HUES48 (cell line): ENCODE measurements around the gene CSE1L.

Source experiments
- H3K27ac ChIP-seq: one replicate; pipeline ENCODE4 v1.7.0; 2013; ENCODE audit warnings: low read depth, low read length, inconsistent platforms
- H3K27me3 ChIP-seq: 2 replicates; pipeline ENCODE4 v1.6.1; 2013; ENCODE audit warnings: mild to moderate bottlenecking, low read length; ENCODE audit not compliant: control insufficient read depth, insufficient read depth
- H3K36me3 ChIP-seq: 2 replicates; pipeline ENCODE4 v1.6.1; 2013; ENCODE audit warnings: low read length; ENCODE audit not compliant: control insufficient read depth, insufficient read depth
- H3K4me1 ChIP-seq: 2 replicates; pipeline ENCODE4 v1.6.1; 2013; ENCODE audit warnings: mild to moderate bottlenecking, low read length; ENCODE audit not compliant: control insufficient read depth, insufficient read depth
- H3K4me3 ChIP-seq: 2 replicates; pipeline ENCODE4 v1.5.1; 2013; ENCODE audit warnings: mild to moderate bottlenecking, low read depth, low read length
- H3K9ac ChIP-seq: 2 replicates; pipeline ENCODE4 v1.6.1; 2013; ENCODE audit warnings: mild to moderate bottlenecking, low read depth, low read length, moderate library complexity
- H3K9me3 ChIP-seq: 2 replicates; pipeline ENCODE4 v1.6.1; 2013; ENCODE audit warnings: low read length; ENCODE audit not compliant: control insufficient read depth, insufficient read depth

CSE1L gene

DNA sequence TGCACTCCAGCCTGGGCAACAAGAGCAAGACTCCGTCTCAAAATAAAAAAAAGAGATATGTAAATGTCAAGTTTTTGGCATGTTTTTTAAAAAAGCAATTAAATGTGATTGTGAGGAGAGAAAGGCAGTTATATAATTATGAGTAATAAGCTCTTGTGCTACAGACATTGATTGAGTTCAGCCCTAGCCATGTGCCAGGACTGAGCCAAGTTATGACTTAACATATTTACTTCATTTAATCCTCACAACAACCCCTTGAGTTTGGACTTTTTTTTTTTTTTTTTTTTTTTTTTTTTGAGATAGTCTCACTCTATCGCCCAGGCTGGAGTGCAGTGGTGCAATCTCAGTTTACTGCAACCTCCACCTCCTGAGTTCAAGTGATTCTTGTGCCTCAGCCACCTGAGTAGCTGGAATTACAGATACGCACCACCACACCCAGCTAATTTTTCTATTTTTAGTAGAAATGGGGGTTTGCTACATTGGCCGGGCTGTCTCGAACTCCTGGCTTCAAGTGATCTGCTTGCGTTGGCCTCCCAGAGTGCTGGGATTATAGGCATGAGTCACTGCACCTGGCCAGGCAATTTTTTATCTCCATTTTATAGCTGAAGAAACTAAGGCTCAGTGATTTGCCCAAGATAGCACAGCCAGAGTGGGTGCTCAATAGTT is 15.0 kb upstream of the CSE1L start:
- no peaks in the 10 kb centered on the region for H3K9me3 ChIP-seq
- H3K27ac ChIP-seq = no peak overlapping the region
- H3K4me3 ChIP-seq = no peak overlapping the region
- H3K4me1 ChIP-seq = peaks cover 5% of the 10 kb centered on the region; the same call in 1 of the 2 replicates
- H3K9ac ChIP-seq = no peak overlapping the region
- peaks cover 62% of the 10 kb centered on the region for H3K36me3 ChIP-seq
- H3K27me3 ChIP-seq = no peaks in the 10 kb centered on the region

DNA sequence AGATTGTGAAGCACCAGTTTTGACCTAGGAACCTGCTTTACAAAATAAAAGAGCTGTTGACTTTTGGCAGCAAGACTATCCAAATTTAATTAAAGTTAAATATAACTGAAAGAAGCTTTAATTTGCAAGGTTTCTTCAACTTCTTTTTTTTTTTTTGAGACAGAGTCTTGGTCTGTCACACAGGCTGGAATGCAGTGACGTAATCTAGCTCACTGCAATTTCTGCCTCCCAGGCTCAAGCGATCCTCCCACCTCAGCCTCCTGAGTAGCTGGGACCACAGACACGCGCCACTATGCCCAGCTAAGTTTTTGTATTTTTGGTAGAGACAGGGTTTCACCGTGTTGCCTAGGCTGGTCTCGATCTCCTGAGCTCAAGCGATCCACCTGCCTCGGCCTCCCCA is 13.7 kb upstream of the CSE1L start:
- no peaks in the 10 kb centered on the region for H3K27me3 ChIP-seq
- H3K4me1 ChIP-seq = peaks cover 7% of the 10 kb centered on the region; the same call in 1 of the 2 replicates
- no peak overlapping the region for H3K9ac ChIP-seq
- no peak overlapping the region for H3K27ac ChIP-seq
- H3K36me3 ChIP-seq = peaks cover 57% of the 10 kb centered on the region
- no peak overlapping the region for H3K4me3 ChIP-seq
- H3K9me3 ChIP-seq = no peaks in the 10 kb centered on the region

DNA sequence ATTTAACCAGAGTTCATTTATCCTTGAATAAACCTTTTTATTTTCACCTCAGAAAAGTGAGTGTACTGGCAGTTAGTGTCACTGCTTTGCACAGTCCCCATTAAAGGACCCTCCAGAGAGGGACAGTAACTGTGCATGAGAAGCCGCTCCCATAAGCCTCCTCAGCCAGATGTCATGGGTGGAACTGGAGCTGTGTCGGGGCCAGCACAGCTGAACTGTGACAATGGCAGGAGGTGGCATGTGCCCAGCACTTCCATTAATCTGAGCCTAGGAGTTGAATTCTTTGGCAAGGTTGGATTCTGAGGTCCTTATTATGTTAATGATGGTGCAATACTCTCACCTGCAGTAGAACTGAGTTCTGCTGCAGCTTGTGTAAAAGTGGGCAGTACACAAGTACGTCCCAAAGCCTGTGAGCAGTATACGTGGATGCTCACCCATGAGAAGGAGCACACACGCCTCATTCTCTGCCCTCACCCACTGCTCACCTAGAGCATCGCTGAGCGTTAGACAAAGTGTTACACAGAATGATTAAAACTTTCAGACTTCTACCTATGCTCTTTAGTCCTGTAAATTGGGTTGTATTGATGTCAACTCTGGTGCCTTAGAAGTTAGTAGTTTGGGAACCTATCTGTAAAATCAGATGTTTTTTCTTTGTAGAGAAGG is 11.9 kb upstream of the CSE1L start:
- Histone ChIP-seq H3K4me3 (no peak overlapping the region), H3K27me3 (no peaks in the 10 kb centered on the region), H3K9ac (no peak overlapping the region), H3K9me3 (no peaks in the 10 kb centered on the region), H3K36me3 (peaks cover 45% of the 10 kb centered on the region), H3K4me1 (peaks cover 7% of the 10 kb centered on the region; the same call in 1 of the 2 replicates), H3K27ac (no peak overlapping the region)

DNA sequence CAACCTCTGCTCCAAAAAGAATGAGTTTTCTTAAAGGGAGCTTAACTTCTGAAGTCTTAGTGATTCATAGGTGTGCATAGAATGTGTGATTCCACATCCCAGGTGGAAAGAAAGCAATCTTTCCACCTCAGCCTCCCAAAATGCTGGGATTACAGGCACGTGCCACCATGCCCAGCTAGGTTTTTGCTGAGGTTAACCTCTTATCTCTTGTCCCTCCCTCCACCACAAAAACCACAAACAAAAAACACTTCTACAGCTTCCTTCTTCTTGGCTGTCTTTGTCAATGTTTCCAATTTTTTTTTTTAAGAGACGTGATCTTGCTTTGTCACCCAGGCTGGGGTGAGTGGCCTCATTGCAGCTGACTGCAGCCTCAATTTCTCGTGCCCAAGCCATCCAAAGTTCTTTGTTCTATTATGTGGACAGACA is 8.1 kb upstream of the CSE1L start:
- Histone ChIP-seq H3K36me3 (peaks cover 19% of the 10 kb centered on the region), H3K27ac (no peak overlapping the region), H3K4me1 (peaks cover 7% of the 10 kb centered on the region; the same call in 1 of the 2 replicates)

DNA sequence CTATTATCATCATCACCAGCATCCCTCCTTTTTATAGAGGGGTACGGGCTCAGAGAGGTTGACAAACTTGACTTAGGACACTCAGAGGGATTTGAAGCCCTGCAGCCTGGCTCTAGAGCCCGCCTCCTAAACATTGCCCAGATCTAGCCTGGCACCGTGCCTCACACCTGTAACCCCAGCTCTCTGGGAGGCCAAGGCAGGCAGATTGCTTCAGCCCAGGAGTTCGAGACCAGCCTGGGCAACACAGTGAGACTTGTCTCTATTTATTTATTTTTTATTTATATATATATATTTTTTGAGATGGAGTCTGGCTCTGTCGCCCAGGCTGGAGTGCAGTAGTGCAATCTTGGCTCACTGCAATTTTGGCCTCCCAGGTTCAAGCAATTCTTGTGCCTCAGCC is 6.3 kb upstream of the CSE1L start:
- Histone ChIP-seq H3K36me3 (peaks cover 3% of the 10 kb centered on the region), H3K9ac (no peak overlapping the region), H3K9me3 (no peaks in the 10 kb centered on the region), H3K27ac (no peak overlapping the region), H3K4me1 (peaks cover 7% of the 10 kb centered on the region; the same call in 1 of the 2 replicates), H3K27me3 (no peaks in the 10 kb centered on the region), H3K4me3 (no peak overlapping the region)

More for the DNA sequence above, 8.1 kb upstream of the CSE1L start:
- H3K9ac ChIP-seq = no peak overlapping the region
- H3K4me3 ChIP-seq = no peak overlapping the region
- no peaks in the 10 kb centered on the region for H3K9me3 ChIP-seq
- H3K27me3 ChIP-seq = no peaks in the 10 kb centered on the region

DNA sequence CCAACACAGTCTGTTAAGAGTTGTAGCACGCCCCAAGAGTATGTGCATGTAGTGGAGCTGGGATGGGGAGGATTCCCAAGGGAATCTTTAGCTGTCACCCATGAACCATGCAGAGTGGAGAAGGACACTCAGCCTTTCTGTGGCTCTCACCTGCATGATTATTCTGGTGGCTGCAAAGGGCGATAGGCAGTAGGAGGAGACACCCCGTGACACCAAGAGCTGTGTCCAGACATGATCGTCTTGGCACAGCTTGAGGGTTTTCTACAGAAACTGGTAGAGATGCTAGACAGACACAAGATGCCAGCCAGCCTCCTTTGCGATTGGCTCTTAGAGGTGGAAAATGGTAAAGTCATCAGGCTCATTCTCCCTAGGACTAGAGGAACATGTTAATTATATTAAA is 3.1 kb upstream of the CSE1L start:
- no peak overlapping the region for H3K4me3 ChIP-seq

DNA sequence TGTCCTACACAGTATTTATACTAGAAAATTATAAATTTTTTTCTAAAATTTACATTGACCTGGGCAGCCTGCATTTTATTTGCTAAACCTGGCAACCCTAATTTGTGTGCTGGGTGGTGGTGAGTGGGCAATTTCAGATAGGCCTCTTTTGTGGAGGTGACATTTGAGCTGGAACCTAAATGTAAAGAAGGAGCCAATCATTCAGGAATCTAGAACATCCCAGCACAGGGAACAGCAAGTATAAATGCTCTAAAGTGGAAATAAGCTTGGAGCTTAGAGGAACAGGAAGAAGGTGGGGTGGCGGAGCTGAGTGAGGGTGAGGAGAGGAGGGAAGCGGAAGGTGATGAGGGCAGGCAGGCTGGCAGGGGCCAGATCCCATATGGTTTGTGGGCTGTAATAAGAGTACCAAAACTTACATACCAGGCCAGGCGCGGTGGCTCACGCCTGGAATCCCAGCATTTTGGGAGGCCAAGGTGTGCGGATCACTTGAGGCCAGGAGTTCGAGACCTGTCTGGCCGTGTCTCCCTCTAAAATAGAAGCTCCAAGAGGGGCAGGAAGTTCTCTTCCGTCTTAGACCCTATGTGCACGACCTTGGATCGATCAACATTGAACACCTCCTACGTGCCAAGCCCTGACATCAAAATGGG is 549 bp upstream of the CSE1L start:
- H3K4me1 ChIP-seq = peaks cover 20% of the 10 kb centered on the region
- peak overlapping the region; percentile 99 for H3K4me3 ChIP-seq
- peak overlapping the region; percentile 52 for H3K9ac ChIP-seq
- no peaks in the 10 kb centered on the region for H3K27me3 ChIP-seq
- H3K9me3 ChIP-seq = no peaks in the 10 kb centered on the region
- peak overlapping the region; percentile 89 for H3K27ac ChIP-seq
- H3K36me3 ChIP-seq = peaks cover 19% of the 10 kb centered on the region

More for the DNA sequence above, 3.1 kb upstream of the CSE1L start:
- H3K9me3 ChIP-seq = no peaks in the 10 kb centered on the region
- H3K27me3 ChIP-seq = no peaks in the 10 kb centered on the region
- H3K36me3 ChIP-seq = 0 out of 2 replicates have a peak, but pooled peaks cover under 1% of the 10 kb centered on the region
- peaks cover 11% of the 10 kb centered on the region for H3K4me1 ChIP-seq
- no peak overlapping the region for H3K27ac ChIP-seq
- no peak overlapping the region for H3K9ac ChIP-seq

DNA sequence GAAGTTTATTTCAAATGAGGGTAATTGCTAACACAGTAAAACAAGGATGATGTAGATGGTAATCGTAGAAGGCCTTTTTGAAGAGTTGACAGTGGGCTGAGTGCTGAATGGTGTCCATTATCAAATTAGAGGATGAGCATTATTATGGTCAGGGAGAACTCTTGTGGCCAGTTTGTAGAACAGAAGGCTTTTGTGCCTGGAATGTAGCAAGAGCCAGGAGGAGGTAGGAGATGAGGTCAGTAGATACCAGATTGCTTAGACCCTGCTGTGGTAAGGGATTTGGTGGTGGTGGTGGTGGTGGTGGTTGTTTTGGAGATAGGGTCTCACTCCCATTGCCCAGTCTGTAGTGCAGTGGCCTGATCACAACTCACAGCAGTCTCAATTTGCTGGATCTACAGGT is 6.2 kb downstream of the CSE1L start:
- Histone ChIP-seq H3K36me3 (peaks cover 48% of the 10 kb centered on the region), H3K27ac (no peak overlapping the region), H3K4me1 (peaks cover 23% of the 10 kb centered on the region), H3K9ac (no peak overlapping the region), H3K9me3 (no peaks in the 10 kb centered on the region), H3K4me3 (no peak overlapping the region), H3K27me3 (no peaks in the 10 kb centered on the region)

DNA sequence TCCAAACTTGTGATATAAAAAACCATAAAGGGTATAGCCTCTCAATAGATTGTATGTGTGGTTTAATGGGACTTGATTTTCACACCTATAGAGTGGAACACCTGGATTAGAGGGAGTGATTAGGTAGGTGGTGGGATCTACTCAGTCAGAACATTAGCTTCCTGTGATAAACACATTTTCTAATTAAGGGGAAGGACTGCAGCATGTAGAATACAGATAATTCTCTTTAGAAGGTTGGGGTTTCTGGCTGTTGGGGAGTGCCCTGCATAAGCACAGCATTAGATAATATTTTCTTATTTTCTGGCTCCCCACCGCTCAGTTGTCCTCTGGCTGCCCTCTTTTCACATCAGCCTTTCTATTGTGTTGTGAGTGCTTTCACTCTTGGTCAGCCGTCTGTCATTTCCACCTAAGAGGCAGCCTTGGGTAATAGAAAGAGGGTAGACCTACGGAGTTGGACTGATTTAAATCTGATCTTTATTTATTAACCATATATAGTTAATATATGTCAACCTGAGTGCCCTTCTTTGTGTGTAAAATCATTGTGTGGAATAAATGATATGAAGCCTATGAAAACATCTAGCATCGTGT is 8.0 kb downstream of the CSE1L start:
- no peaks in the 10 kb centered on the region for H3K27me3 ChIP-seq
- H3K27ac ChIP-seq = no peak overlapping the region
- peaks cover 10% of the 10 kb centered on the region for H3K4me1 ChIP-seq
- H3K9ac ChIP-seq = no peak overlapping the region
- no peak overlapping the region for H3K4me3 ChIP-seq
- no peaks in the 10 kb centered on the region for H3K9me3 ChIP-seq
- peaks cover 53% of the 10 kb centered on the region for H3K36me3 ChIP-seq

DNA sequence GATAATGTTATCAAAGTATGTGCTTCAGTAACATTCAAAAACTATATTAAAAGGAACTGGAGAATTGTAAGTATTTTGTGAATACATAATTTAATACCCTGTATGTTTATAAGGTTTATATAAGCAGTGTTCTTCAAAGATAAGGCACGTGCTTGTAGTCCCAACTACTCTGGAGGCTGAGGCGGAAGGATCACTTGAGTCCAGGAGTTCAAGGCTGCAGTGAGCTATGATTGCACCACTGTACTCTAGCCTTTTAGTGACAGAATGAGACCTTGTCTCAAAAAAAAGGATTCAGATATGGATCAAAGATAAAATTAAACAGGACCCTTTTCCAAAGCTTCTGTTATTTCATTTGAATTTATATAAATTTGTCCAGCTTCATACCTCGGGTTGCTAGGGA is 17.2 kb downstream of the CSE1L start:
- no peaks in the 10 kb centered on the region for H3K27me3 ChIP-seq
- no peak overlapping the region for H3K27ac ChIP-seq
- no peaks in the 10 kb centered on the region for H3K4me1 ChIP-seq
- H3K36me3 ChIP-seq = peaks cover 92% of the 10 kb centered on the region
- H3K9me3 ChIP-seq = no peaks in the 10 kb centered on the region
- H3K9ac ChIP-seq = no peak overlapping the region
- H3K4me3 ChIP-seq = no peak overlapping the region

DNA sequence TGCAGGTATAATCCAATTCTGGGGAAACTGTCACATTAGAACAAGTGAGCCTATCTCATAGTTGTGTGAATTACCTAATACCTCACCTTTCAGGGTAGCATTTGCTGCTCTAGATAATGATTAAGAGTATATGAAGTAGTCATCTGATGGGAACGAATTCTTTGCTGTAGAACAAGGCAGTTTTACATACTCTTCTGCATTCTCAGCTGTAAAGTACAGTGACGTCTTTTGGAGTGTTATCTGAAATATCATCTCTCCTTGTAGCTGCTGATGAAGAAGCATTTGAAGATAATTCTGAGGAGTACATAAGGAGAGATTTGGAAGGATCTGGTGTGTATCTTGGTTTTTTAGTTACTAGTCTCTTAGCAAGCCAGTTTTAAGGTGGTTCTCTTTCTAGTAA is 28.4 kb downstream of the CSE1L start:
- no peak overlapping the region for H3K27ac ChIP-seq

More for the DNA sequence above, 28.4 kb downstream of the CSE1L start:
- Histone ChIP-seq H3K9ac (no peak overlapping the region), H3K4me1 (no peaks in the 10 kb centered on the region), H3K27me3 (no peaks in the 10 kb centered on the region), H3K4me3 (no peak overlapping the region), H3K9me3 (no peaks in the 10 kb centered on the region; the same call in 1 of the 2 replicates), H3K36me3 (peaks cover 98% of the 10 kb centered on the region)
